Neutrophil (primary cell): Measurements from ENCODE around the gene SEMA7A.
"Not testable (repeated sequence)": the region's sequence is repeated elsewhere in the genome, so short reads cannot be mapped to it uniquely, and the experiment has no call there.

Experiments used
- H3K27ac ChIP-seq: fragments of 200-600 bp; sonication (generic); 2 replicates; pipeline ENCODE4 v1.5.1; 2016; ENCODE audit warnings: mild to moderate bottlenecking, moderate library complexity
- H3K27me3 ChIP-seq: fragments of 200-600 bp; sonication (generic); 2 replicates; pipeline ENCODE4 v1.6.0; 2016; ENCODE audit warnings: mild to moderate bottlenecking
- H3K36me3 ChIP-seq: fragments of 200-600 bp; sonication (generic); 2 replicates; pipeline ENCODE4 v1.5.1; 2017
- H3K4me1 ChIP-seq, 2 experiments: fragments of 200-600 bp in 1 of 2; sonication (generic) in 1 of 2; 1 replicate in 1 of 2; 2 replicates in 1 of 2; pipeline versions ENCODE4 v1.5.1 to v1.6.1; 2013 to 2016; ENCODE audit warnings: low read depth in 1 of 2, low read length in 1 of 2, mild to moderate bottlenecking in 1 of 2, moderate library complexity in 1 of 2; ENCODE audit not compliant: control insufficient read depth in 1 of 2, insufficient read depth in 1 of 2
- H3K4me3 ChIP-seq, 2 experiments: fragments of 200-600 bp in 1 of 2; sonication (generic) in 1 of 2; 1 replicate in 1 of 2; 2 replicates in 1 of 2; pipeline ENCODE4 v1.5.1; 2013 to 2016; ENCODE audit warnings: low read depth in 1 of 2, low read length in 1 of 2, mild to moderate bottlenecking in 1 of 2, moderate library complexity in 1 of 2
- H3K9me3 ChIP-seq: fragments of 200-600 bp; sonication (generic); 2 replicates; pipeline ENCODE4 v1.5.1; 2016
- CTCF ChIP-seq: fragments of 200-600 bp; sonication (generic); IDR thresholded peaks from 2 replicates; pipeline ENCODE4 v1.5.1; 2016; ENCODE audit warnings: antibody characterized with exemption

SEMA7A gene

GRCh38 chr15:74433592-74434262, at the start of gene SEMA7A:
Gene SEMA7A (minus strand): TSS chr15:74433958. CDS start chr15:74433918, 40 bp downstream.
- Histone ChIP-seq H3K4me1 (peaks cover 24 to 32% of the 10 kb centered on the region in 2 experiments), H3K36me3 (no peaks in the 10 kb centered on the region), H3K4me3 (peak within 1 kb of the TSS; percentile 68 to 75), H3K27me3 (peaks cover 78% of the 10 kb centered on the region), H3K27ac (peak within 1 kb of the TSS; percentile 37), H3K9me3 (no peaks in the 10 kb centered on the region)
- TF ChIP-seq CTCF: peak; percentile 36

GRCh38 chr15:74482661-74483060, 48.9 kb upstream of the SEMA7A start:
- Histone ChIP-seq H3K4me3 (no peak overlapping the region), H3K27ac (no peak overlapping the region), H3K4me1 (no peaks in the 10 kb centered on the region), H3K27me3 (no peaks in the 10 kb centered on the region), H3K9me3 (no peaks in the 10 kb centered on the region), H3K36me3 (peaks cover 11% of the 10 kb centered on the region)
- TF ChIP-seq CTCF: no peak

- H3K4me3 ChIP-seq, H3K27me3 ChIP-seq, H3K4me1 ChIP-seq, H3K27ac ChIP-seq, H3K9me3 ChIP-seq: not testable (repeated sequence)
- H3K36me3 ChIP-seq: peaks cover 17% of the 10 kb centered on the region
These were observed 46.6 kb upstream of the SEMA7A start for GRCh38 chr15:74480364-74480763.

GRCh38 chr15:74471621-74472020, 37.9 kb upstream of the SEMA7A start:
- not testable (repeated sequence) for H3K9me3 ChIP-seq, H3K4me3 ChIP-seq, H3K27ac ChIP-seq, H3K27me3 ChIP-seq, H3K4me1 ChIP-seq
- H3K36me3 ChIP-seq: peaks cover 18% of the 10 kb centered on the region

- H3K36me3 ChIP-seq: peaks cover 18% of the 10 kb centered on the region
- H3K27me3 ChIP-seq: no peaks in the 10 kb centered on the region
These were observed 37.1 kb upstream of the SEMA7A start for GRCh38 chr15:74470631-74471395.

DNA sequence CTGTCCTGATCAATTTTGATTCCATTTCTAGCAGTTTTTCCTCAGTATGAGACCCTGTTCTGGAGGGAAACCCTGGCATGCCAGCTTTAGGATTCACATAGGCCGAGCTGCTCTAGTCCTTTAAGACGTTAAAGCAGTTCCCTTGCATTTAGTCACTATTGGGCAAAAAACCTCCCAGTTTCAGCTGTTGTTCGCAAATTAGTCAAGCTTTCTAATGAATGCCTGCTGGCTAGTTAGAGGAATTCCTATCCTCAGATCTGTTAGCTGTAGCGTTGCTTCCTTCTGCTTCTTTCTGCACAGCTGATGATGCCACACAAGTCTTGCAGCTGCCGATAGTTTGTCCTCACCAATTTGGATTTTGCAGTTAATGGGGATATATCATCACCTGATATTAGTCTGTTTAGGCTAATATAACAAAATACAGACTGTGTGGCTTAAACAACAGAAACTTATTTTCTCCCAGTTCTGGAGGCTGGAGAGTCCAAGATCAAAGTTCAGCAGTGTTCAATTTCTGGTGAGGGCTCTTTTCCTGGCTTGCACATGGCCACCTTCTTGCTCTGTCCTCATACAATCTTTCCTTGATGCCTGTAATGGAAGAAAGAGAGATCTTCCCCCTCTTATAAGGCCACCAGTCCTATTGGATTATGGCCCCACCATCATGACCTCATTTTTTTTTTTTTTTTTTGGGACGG, 34.7 kb upstream of the SEMA7A start:
- no peak for TF ChIP-seq CTCF
- H3K9me3 ChIP-seq: no peaks in the 10 kb centered on the region
- peaks cover 3 to 20% of the 10 kb centered on the region in 2 experiments for H3K4me1 ChIP-seq
- peaks cover 7% of the 10 kb centered on the region for H3K36me3 ChIP-seq
- no peak overlapping the region for H3K27ac ChIP-seq
- H3K27me3 ChIP-seq: no peaks in the 10 kb centered on the region
- H3K4me3 ChIP-seq: no peak overlapping the region

More at GRCh38 chr15:74470631-74471395, 37.1 kb upstream of the SEMA7A start:
- Histone ChIP-seq H3K4me1 (peaks cover 3 to 8% of the 10 kb centered on the region in 2 experiments), H3K4me3 (no peak overlapping the region), H3K27ac (no peak overlapping the region), H3K9me3 (no peaks in the 10 kb centered on the region)
- TF ChIP-seq CTCF: no peak
